Mesothelial cell of epicardium (in vitro differentiated cells): ENCODE results near the gene SLC25A5. TPM values are rescaled to one million over a fixed set of nuclear protein-coding genes. Genes with fewer than 3 reads are reported as not detected.

ENCODE experiments used
- DNase-seq, 2 experiments: peaks; one replicate each; pipeline ENCODE4 v3.0.0; 2021; ENCODE audit warnings: low spot score in 2 of 2; ENCODE audit not compliant: unreplicated experiment in 2 of 2
- H3K27ac Mint-ChIP-seq: 2 replicates; pipeline ENCODE4 v1.8.0; 2021; ENCODE audit warnings: mixed read lengths
- H3K27me3 Mint-ChIP-seq: 2 replicates; pipeline ENCODE4 v1.8.0; 2021; ENCODE audit warnings: low read depth, mixed read lengths
- H3K36me3 Mint-ChIP-seq: 2 replicates; pipeline ENCODE4 v1.8.0; 2021; ENCODE audit warnings: mixed read lengths
- H3K4me1 Mint-ChIP-seq: 2 replicates; pipeline ENCODE4 v1.8.0; 2021; ENCODE audit warnings: mixed read lengths
- H3K4me3 Mint-ChIP-seq: 2 replicates; pipeline ENCODE4 v1.8.0; 2021; ENCODE audit warnings: mild to moderate bottlenecking, moderate library complexity, mixed read lengths
- H3K9me3 Mint-ChIP-seq: 2 replicates; pipeline ENCODE4 v1.8.0; 2021; ENCODE audit warnings: mixed read lengths
- total RNA-seq: library from RNA; stranded (reverse); gene quantifications from 3 replicates; pipeline ENCODE4 v1.2.1, GENCODE V29; 2021
- TF ChIP-seq, protein P1 (sequence below): fragments of 200-600 bp; sonication (generic); IDR thresholded peaks from one replicate; pipeline ENCODE4 v1.5.0; 2021; ENCODE audit warnings: antibody characterized with exemption; ENCODE audit not compliant: unreplicated experiment

The SLC25A5 gene
- total RNA-seq, 1 donor from 2014 or later = 179 TPM

DNA sequence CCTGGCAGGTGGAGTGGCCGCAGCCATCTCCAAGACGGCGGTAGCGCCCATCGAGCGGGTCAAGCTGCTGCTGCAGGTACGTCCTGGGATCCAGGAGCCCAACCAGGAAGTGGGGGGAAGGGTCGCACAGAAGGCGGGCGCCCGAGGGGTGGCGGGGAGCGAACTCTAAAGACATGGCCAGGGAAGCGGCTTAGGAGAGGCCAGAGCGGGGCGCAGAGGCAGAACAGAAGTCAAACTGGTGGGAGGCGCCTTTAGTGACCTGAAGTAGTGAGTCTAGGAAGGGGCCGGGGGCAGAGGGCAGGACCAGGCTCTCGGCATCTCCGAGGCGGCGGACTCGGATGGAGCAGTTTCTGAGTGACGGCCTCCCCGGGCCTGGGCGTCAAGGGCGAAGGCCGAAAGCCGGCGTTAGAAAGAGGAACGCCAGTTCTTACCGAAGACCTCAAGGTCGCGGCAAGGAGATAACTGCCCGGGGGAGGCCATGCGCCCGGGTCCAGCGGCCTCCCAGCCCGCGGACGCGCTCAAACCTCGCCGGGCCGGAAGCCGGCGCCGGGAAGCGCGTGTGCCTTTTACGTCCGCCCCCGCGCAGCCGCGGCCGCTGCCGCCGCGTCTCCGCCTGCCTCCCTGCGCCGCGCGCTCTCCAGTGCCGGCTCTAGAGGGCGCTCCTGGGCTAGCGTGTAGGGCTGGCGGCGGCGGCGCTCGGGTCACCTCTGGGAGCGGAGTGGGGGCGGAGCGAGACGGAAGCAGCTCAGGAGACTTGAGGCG, 488 bp downstream of the SLC25A5 start:
- no peaks in the 10 kb centered on the region for H3K27me3 Mint-ChIP-seq
- DNase-seq = peak; percentile 67 to 84
- peak overlapping the region; percentile 85 for H3K27ac Mint-ChIP-seq
- H3K36me3 Mint-ChIP-seq = peaks cover 5% of the 10 kb centered on the region
- no peaks in the 10 kb centered on the region for H3K4me1 Mint-ChIP-seq
- H3K4me3 Mint-ChIP-seq = peak overlapping the region; percentile 82
- TF ChIP-seq, protein P1, sequence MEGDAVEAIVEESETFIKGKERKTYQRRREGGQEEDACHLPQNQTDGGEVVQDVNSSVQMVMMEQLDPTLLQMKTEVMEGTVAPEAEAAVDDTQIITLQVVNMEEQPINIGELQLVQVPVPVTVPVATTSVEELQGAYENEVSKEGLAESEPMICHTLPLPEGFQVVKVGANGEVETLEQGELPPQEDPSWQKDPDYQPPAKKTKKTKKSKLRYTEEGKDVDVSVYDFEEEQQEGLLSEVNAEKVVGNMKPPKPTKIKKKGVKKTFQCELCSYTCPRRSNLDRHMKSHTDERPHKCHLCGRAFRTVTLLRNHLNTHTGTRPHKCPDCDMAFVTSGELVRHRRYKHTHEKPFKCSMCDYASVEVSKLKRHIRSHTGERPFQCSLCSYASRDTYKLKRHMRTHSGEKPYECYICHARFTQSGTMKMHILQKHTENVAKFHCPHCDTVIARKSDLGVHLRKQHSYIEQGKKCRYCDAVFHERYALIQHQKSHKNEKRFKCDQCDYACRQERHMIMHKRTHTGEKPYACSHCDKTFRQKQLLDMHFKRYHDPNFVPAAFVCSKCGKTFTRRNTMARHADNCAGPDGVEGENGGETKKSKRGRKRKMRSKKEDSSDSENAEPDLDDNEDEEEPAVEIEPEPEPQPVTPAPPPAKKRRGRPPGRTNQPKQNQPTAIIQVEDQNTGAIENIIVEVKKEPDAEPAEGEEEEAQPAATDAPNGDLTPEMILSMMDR = peak; percentile 61
- peaks cover 6% of the 10 kb centered on the region for H3K9me3 Mint-ChIP-seq

DNA sequence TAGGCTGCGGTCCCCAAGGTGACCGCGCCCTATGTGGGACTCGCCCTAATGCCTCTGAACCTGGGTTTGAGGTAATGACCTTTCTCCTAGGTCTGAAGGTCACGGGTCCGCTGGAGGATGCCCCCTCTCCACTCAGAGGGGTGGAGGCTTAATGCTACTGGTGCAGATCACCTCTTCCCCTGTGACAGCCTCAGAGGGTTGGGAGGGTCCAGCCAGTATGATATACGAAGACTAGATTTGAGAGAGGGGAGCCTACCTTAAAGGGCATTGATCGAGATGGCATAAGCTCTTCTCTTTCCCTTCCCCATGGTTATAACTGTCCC, 1.0 kb downstream of the SLC25A5 start:
- Mint-ChIP-seq H3K4me3 (peak overlapping the region; percentile 74), H3K27ac (peak overlapping the region; percentile 47), H3K9me3 (peaks cover 4% of the 10 kb centered on the region), H3K27me3 (no peaks in the 10 kb centered on the region), H3K36me3 (peaks cover 5% of the 10 kb centered on the region), H3K4me1 (no peaks in the 10 kb centered on the region)
- TF ChIP-seq, protein P1 = peak; percentile 9
- no peak for DNase-seq

DNA sequence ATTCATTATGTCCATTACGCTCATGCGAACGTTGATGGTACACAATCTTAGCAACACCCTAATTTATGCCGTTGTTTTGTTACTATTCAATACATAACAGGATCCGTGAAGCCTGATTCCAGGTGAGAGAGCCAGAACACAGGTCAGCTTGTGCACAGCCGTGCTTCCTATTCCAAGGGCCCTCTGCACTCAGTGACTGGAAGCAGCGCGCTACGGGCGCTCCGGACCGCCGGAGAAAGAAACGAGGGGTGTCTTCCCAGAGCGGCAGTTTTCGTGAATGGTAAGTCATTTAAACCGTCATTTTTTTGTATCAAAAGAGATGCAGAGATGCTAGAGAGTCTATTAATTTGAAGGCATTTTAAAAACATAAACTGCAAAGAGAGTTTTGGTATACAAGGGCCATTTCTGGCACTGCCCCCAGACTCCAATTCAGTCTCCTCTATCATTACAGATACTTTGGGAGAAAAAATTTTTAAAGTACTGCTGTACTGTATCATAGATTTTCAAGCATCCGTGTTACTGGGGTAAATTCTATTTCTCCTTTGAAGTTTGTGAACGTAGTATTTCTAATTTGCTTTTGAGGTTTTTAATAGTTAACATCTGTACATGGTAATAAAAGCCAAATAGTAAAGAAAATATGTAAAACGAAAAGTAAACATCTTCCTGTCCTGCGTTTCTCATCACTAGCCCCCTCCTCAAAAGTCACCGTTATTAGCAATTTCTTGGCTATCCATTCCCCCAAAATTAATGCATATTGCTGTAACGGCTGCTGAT, 6.6 kb downstream of the SLC25A5 start:
- TF ChIP-seq, protein P1 = no peak
- DNase-seq = no peak
- Mint-ChIP-seq H3K9me3 (peaks cover 4% of the 10 kb centered on the region), H3K27ac (no peak overlapping the region), H3K27me3 (no peaks in the 10 kb centered on the region), H3K36me3 (peaks cover 5% of the 10 kb centered on the region), H3K4me1 (no peaks in the 10 kb centered on the region), H3K4me3 (no peak overlapping the region)

DNA sequence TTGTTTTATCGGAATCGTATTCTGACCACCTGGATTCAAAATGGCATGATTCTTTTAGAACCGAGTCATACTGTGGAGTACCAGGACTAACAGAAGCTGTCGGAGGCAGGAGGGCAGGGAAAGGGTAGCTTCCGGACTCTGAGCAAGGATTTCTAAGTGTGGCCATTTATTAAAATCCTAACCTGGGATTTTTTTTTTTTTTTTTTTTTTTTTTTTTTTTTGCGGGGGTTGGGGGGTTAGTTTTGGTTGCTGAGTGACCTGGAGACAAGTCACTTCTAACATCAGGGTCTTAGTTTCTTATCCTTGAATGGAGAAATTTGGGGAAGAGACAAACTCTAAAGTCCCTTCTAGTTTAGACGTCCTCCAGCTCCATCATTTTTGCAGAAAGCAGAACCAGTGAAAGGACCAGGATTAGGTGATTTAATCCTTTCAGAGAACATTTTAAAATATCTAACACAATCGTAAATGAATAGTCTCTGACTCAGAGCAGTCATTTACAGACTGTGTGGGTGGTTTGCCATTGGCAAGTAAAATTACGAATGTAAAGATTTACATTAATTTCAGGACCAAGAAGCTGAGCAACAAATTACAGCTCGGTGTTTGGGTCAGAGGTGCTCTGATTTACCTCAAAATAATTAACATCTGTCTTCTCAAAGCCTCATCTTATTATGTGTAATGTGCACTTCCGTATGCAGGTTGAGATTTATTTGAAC, 7.3 kb downstream of the SLC25A5 start:
- Mint-ChIP-seq H3K27me3 (no peaks in the 10 kb centered on the region), H3K9me3 (peaks cover 8% of the 10 kb centered on the region), H3K4me1 (no peaks in the 10 kb centered on the region), H3K27ac (no peak overlapping the region), H3K36me3 (peaks cover 4% of the 10 kb centered on the region), H3K4me3 (no peak overlapping the region)
- TF ChIP-seq, protein P1 = no peak
- DNase-seq = no peak

DNA sequence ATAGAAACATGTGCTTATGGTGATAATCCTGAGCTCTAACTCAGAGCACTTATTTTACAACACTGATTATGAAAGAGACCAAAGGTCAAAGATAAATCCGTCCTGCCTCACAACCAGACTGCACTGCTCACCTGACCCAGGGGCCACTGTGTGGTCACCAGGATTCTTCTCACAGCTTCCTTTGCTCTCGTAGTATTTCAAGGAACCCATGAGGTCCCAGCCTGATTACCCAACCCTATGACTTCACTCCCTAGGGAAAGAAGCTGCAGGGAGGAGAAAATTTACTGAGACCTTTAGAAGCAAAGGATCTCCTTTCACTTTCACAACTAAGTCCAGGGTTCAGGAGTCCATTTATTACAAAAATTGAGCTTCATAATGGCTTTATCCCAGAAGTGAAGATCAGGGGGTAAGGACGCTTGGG, 9.6 kb downstream of the SLC25A5 start:
- H3K27me3 Mint-ChIP-seq = no peaks in the 10 kb centered on the region
- peaks cover 9% of the 10 kb centered on the region for H3K9me3 Mint-ChIP-seq
- H3K4me3 Mint-ChIP-seq = no peak overlapping the region
- no peak overlapping the region for H3K27ac Mint-ChIP-seq
- H3K36me3 Mint-ChIP-seq = no peaks in the 10 kb centered on the region
- TF ChIP-seq, protein P1 = no peak
- DNase-seq = no peak
- H3K4me1 Mint-ChIP-seq = no peaks in the 10 kb centered on the region
